GM10248 (cell line): ENCODE measurements around the gene MTARC1.

ENCODE experiments used
- CTCF ChIA-PET: fragments of 300-600 bp; sonication (Branson Sonifier 250); formaldehyde crosslinking; extraction: SDS; loops from one replicate; lab custom pipeline; 2021; ENCODE audit warnings: antibody characterized with exemption; lab: Yijun Ruan, JAX
- POLR2A ChIA-PET: fragments of 350-650 bp; sonication (Branson Sonifier 250); formaldehyde crosslinking; extraction: SDS; loops from one replicate; lab custom pipeline; 2020; ENCODE audit warnings: antibody characterized with exemption; lab: Yijun Ruan, JAX
- DNase-seq: peaks from one replicate; pipeline ENCODE4 v3.0.0; 2012; ENCODE audit errors: extremely low spot score
- CTCF ChIP-seq: IDR thresholded peaks from 2 replicates; pipeline ENCODE4 v1.5.1; 2012; ENCODE audit warnings: mild to moderate bottlenecking, low read depth; ENCODE audit errors: extremely low read depth, missing control alignments, control extremely low read depth

The MTARC1 gene

GRCh38 chr1:220828950-220829586 lies 42.4 kb downstream of the MTARC1 start:
- POLR2A ChIA-PET: no interaction called here
- no peak for DNase-seq
- no peak for TF ChIP-seq CTCF
- CTCF ChIA-PET: interaction anchor here (1.1 to 1.2 kb wide), 2 partner anchors 19 to 52 kb away, joined by 3 read pairs; no protein-coding TSS in a partner anchor

GRCh38 chr1:220833436-220833835 lies 46.7 kb downstream of the MTARC1 start:
- DNase-seq: no peak
- ChIA-PET CTCF (no interaction called here), POLR2A (no interaction called here)
- TF ChIP-seq CTCF: no peak

DNA sequence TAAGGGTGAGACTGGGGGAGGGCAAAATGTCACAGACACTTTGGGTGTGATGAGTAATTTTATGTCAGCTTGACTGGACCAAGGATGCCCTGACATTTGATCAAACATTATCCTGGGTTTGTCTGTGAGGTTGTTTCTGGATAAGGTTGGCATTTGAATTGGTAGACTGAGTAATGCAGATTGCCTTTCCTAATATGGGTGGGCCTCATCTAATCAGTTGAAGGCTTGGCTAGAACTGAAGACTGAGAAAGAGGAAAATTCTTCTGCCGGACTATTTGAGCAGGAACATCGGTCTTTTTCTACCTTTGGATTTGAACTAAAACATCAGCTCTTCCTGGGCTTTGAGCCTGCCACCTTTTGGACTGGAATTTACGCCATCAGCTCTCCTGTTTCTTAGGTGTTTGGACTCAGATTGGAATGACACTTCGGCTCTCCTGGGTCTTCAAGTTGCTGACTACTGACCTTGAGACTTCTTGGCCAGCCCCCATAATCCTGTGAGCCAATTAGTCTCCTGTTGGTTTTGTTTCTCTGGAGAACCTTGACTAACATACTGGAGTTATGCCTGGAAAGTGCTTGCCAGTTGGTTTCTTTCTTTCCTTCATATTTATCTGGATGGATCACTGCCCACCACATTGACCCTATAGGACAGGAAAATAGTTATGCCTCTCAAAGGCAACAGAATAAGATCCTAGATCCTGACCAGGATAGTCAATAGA lies 47.6 kb downstream of the MTARC1 start:
- POLR2A ChIA-PET: no interaction called here

More for the DNA sequence above, 47.6 kb downstream of the MTARC1 start:
- CTCF ChIA-PET: no interaction called here
- DNase-seq: no peak
- no peak for TF ChIP-seq CTCF
